ENCODE data around the gene RSAD1. TPM values are rescaled to one million over a fixed set of nuclear protein-coding genes. Genes with fewer than 3 reads are reported as not detected.
A peak's percentile ranks its signal among the peaks of the same experiment; 100 is the strongest.

RSAD1 gene
- total RNA-seq, 2 donors from 2014 or later, result 26.6 to 35.8 TPM

- no peak overlapping the region for H3K27ac ChIP-seq (ENCODE audit: low read depth, low read length)
- peaks cover 6% of the 10 kb centered on the region for H3K4me1 Mint-ChIP-seq
- H3K27me3 ChIP-seq (ENCODE audit: control insufficient read depth, insufficient read depth, low read length, poor library complexity, severe bottlenecking), result no peaks in the 10 kb centered on the region
- H3K27me3 Mint-ChIP-seq (ENCODE audit: insufficient read depth), result peaks cover 2% of the 10 kb centered on the region
- no peaks in the 10 kb centered on the region for H3K36me3 Mint-ChIP-seq (ENCODE audit: low read depth)
- no peak for TF ChIP-seq CTCF (conservative IDR thresholded peaks at IDR 0.05)
- no peaks in the 10 kb centered on the region for H3K36me3 ChIP-seq (ENCODE audit: control insufficient read depth, insufficient read depth, low read length)
- WGBS, 2 experiments (ENCODE audit: insufficient coverage in 1 of 2, insufficient read length in 1 of 2), result 93 to 96% methylated on average over 10 of the region's 10 CpGs
- no peaks in the 10 kb centered on the region for H3K4me1 ChIP-seq (ENCODE audit: control insufficient read depth, insufficient read depth, low read length)
- H3K4me3 ChIP-seq (ENCODE audit: low read length), result no peak overlapping the region
- no peak overlapping the region for H3K9ac ChIP-seq (ENCODE audit: extremely low read depth, low read length, poor library complexity, severe bottlenecking)
- no peaks in the 10 kb centered on the region for H3K9me3 Mint-ChIP-seq
- no peak for DNase-seq
- H3K4me3 Mint-ChIP-seq, result no peak overlapping the region
- H3K9me3 ChIP-seq (ENCODE audit: control insufficient read depth, low read length), result no peaks in the 10 kb centered on the region
- peak overlapping the region; percentile 74 for H3K27ac Mint-ChIP-seq
Observed at GRCh38 chr17:50522766-50523165, 44.1 kb downstream of the RSAD1 start.

DNA sequence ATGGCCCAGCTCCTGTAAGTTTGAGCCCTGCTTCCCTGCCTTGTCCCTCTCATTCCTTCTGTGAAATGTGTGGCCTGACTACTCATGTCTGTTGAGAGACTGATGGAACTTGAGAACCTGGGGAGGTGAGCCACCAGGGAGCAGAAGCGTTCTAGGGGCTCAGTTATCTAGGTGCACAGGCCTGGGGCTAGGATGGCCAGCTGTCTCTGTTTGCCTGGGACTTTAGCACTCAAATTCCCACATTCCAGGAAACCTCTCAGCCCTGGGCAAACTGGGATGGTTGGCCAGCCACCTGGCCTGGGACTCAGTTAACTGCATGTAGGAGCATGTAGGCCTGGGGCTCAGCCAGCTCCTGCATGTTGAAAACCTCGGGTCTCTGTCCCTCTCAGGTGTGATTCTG, 44.5 kb downstream of the RSAD1 start:
- Mint-ChIP-seq H3K4me3 (no peak overlapping the region), H3K27me3 (ENCODE audit: insufficient read depth) (peaks cover 2% of the 10 kb centered on the region), H3K9me3 (no peaks in the 10 kb centered on the region), H3K36me3 (ENCODE audit: low read depth) (no peaks in the 10 kb centered on the region), H3K4me1 (peaks cover 6% of the 10 kb centered on the region), H3K27ac (no peak overlapping the region)
- Histone ChIP-seq H3K27ac (ENCODE audit: low read depth, low read length) (no peak overlapping the region), H3K4me1 (ENCODE audit: control insufficient read depth, insufficient read depth, low read length) (no peaks in the 10 kb centered on the region), H3K4me3 (ENCODE audit: low read length) (no peak overlapping the region), H3K9me3 (ENCODE audit: control insufficient read depth, low read length) (no peaks in the 10 kb centered on the region), H3K36me3 (ENCODE audit: control insufficient read depth, insufficient read depth, low read length) (no peaks in the 10 kb centered on the region), H3K9ac (ENCODE audit: extremely low read depth, low read length, poor library complexity, severe bottlenecking) (no peak overlapping the region), H3K27me3 (ENCODE audit: control insufficient read depth, insufficient read depth, low read length, poor library complexity, severe bottlenecking) (no peaks in the 10 kb centered on the region)
- no peak for TF ChIP-seq CTCF (conservative IDR thresholded peaks at IDR 0.05)
- 90% methylated on average over 2 of the region's 2 CpGs; no CpG with 5 or more reads in 1 of the 2 experiments for WGBS, 2 experiments (ENCODE audit: insufficient coverage in 1 of 2, insufficient read length in 1 of 2)
- no peak for DNase-seq

DNA sequence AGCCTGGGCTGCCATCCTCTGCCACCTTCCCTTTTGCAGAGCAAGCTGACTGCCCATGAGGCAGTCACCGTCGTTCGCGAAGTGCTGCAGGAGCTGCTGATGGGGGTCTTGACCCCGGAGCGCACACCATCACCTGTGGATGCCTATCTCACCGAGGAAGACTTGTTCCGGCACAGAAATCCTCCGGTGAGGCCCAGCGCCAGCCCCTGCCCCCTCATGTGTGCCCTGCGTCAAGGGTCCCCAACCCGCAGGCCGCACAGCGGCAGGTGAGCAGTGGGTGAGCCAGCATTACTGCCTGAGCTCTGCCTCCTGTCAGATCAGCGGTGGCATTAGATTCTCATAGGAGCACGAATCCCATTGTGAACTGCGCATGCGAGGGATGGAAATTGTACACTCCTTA, 46.2 kb downstream of the RSAD1 start:
- WGBS, 2 experiments (ENCODE audit: insufficient coverage in 1 of 2, insufficient read length in 1 of 2), result 94 to 96% methylated on average over 16 to 18 of the region's 18 CpGs
- peaks cover 2% of the 10 kb centered on the region for H3K4me1 Mint-ChIP-seq
- Histone ChIP-seq H3K27ac (ENCODE audit: low read depth, low read length) (no peak overlapping the region), H3K9me3 (ENCODE audit: control insufficient read depth, low read length) (no peaks in the 10 kb centered on the region), H3K9ac (ENCODE audit: extremely low read depth, low read length, poor library complexity, severe bottlenecking) (no peak overlapping the region), H3K4me3 (ENCODE audit: low read length) (no peak overlapping the region), H3K27me3 (ENCODE audit: control insufficient read depth, insufficient read depth, low read length, poor library complexity, severe bottlenecking) (no peaks in the 10 kb centered on the region), H3K4me1 (ENCODE audit: control insufficient read depth, insufficient read depth, low read length) (no peaks in the 10 kb centered on the region), H3K36me3 (ENCODE audit: control insufficient read depth, insufficient read depth, low read length) (no peaks in the 10 kb centered on the region)
- H3K27ac Mint-ChIP-seq, result no peak overlapping the region
- no peak overlapping the region for H3K4me3 Mint-ChIP-seq
- H3K36me3 Mint-ChIP-seq (ENCODE audit: low read depth), result no peaks in the 10 kb centered on the region
- no peak for TF ChIP-seq CTCF (conservative IDR thresholded peaks at IDR 0.05)
- no peak for DNase-seq
- peaks cover 11% of the 10 kb centered on the region for H3K27me3 Mint-ChIP-seq (ENCODE audit: insufficient read depth)
- H3K9me3 Mint-ChIP-seq, result no peaks in the 10 kb centered on the region

All from endodermal cell (in vitro differentiated cells).